ENCODE measurements around the gene TAC4. TPM values are rescaled to one million over a fixed set of nuclear protein-coding genes. Genes with fewer than 3 reads are reported as not detected.

TAC4 gene
- total and polyA plus RNA-seq, 2 of the 13 experiments (the other 11 are each of a cell fraction or from before 2014, with no cell fraction given): not detected

DNA sequence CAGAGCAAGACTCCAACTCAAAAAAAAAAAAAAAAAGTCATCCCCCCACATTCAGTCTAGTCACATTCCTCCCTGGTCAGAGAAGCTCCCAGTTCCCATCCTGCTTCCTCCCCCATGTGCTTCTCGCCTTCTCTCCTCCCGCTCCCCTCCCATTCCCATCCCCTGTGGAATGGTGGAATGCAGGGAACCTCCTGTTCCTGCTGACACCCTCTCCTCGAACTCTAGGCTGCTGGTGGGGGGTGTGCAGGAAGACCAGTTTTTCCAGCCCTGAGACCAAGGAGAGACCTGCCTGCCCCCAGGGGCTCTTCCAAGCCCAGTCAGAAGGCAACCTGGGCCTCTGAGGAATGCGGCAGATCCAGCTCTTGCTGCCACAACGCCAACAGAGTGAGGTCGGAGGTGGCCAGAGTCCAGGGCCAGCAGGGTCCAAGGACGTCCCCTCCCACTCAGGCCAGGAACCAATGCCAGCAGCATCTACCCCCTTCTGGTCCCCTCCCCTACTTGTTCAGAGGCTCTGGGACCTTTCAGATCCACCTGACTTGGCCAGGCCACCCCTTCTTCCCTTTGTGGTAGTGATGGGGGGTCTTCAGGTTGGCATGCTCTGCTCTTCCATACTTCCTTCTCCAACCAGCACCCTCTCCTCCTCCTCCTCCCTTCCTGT, 39.3 kb upstream of the TAC4 start (continued):
- no peak for TF ChIP-seq ZNF317 (CRISPR knock-in tag; IDR thresholded peaks at IDR 0.05)
- peak; percentile 64; the same call in 1 of the 2 replicates for TF ChIP-seq CREM (IDR thresholded peaks at IDR 0.05)
- no peak for TF ChIP-seq CREM (CRISPR knock-in tag; IDR thresholded peaks at IDR 0.05)
- TF ChIP-seq ETV6 (CRISPR knock-in tag; conservative IDR thresholded peaks at IDR 0.05): no peak
- no peak for TF ChIP-seq ZNF703 (CRISPR knock-in tag; IDR thresholded peaks at IDR 0.05; ENCODE audit: borderline replicate concordance)
- no peak for TF ChIP-seq ZFP36L2 (CRISPR knock-in tag; IDR thresholded peaks at IDR 0.05)
- no peak for TF ChIP-seq ZNF230 (CRISPR knock-in tag; IDR thresholded peaks at IDR 0.05)
- TF ChIP-seq ZNF44 (CRISPR knock-in tag; IDR thresholded peaks at IDR 0.05): no peak
- no peak for TF ChIP-seq FOXP1 (IDR thresholded peaks at IDR 0.05)
- peak; percentile 28; the same call in 1 of the 2 replicates for TF ChIP-seq FOXP1 (CRISPR knock-in tag; IDR thresholded peaks at IDR 0.05)
- no peak for TF ChIP-seq PCBP1 (IDR thresholded peaks at IDR 0.05; ENCODE audit: borderline replicate concordance, low read depth, low read length)
- TF ChIP-seq ZBTB37 (CRISPR knock-in tag; IDR thresholded peaks at IDR 0.05): no peak
- peak; percentile 54 for TF ChIP-seq TAF1 (CRISPR knock-in tag; IDR thresholded peaks at IDR 0.05)
- no peak for TF ChIP-seq ATF7-NPFF (CRISPR knock-in tag; IDR thresholded peaks at IDR 0.05; ENCODE audit: low read depth)
- no peak for TF ChIP-seq RFX5 (IDR thresholded peaks at IDR 0.05; ENCODE audit: low read depth, low read length)
- no peak for TF ChIP-seq ZBTB21 (CRISPR knock-in tag; IDR thresholded peaks at IDR 0.05)
- TF ChIP-seq ELF4 (CRISPR knock-in tag; IDR thresholded peaks at IDR 0.05; ENCODE audit: borderline replicate concordance): no peak
- no peak for TF ChIP-seq ZNF367 (CRISPR knock-in tag; IDR thresholded peaks at IDR 0.05; ENCODE audit: borderline replicate concordance)
- peak; percentile 40 for TF ChIP-seq SKI (IDR thresholded peaks at IDR 0.05; ENCODE audit: partially characterized antibody)
- TF ChIP-seq HNRNPL (IDR thresholded peaks at IDR 0.05; ENCODE audit: low read depth, low read length): 0 out of 2 replicates have a peak, but pooled peaks have one; percentile 30
- no peak for TF ChIP-seq RBM39 (IDR thresholded peaks at IDR 0.05; ENCODE audit: low read depth, low read length, poor library complexity, severe bottlenecking)
- peak; percentile 78; the same call in 1 of the 2 replicates for TF ChIP-seq ZNF232 (CRISPR knock-in tag; IDR thresholded peaks at IDR 0.05; ENCODE audit: borderline replicate concordance)
- TF ChIP-seq ZNF75D (CRISPR knock-in tag; IDR thresholded peaks at IDR 0.05; ENCODE audit: borderline replicate concordance): no peak
- no peak for TF ChIP-seq MLLT10 (CRISPR knock-in tag; IDR thresholded peaks at IDR 0.05)
- TF ChIP-seq NFE2L1 (CRISPR knock-in tag; IDR thresholded peaks at IDR 0.05; ENCODE audit: borderline replicate concordance): no peak
- TF ChIP-seq, protein P1, sequence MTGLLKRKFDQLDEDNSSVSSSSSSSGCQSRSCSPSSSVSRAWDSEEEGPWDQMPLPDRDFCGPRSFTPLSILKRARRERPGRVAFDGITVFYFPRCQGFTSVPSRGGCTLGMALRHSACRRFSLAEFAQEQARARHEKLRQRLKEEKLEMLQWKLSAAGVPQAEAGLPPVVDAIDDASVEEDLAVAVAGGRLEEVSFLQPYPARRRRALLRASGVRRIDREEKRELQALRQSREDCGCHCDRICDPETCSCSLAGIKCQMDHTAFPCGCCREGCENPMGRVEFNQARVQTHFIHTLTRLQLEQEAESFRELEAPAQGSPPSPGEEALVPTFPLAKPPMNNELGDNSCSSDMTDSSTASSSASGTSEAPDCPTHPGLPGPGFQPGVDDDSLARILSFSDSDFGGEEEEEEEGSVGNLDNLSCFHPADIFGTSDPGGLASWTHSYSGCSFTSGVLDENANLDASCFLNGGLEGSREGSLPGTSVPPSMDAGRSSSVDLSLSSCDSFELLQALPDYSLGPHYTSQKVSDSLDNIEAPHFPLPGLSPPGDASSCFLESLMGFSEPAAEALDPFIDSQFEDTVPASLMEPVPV (CRISPR knock-in tag; IDR thresholded peaks at IDR 0.05): peak; percentile 53; the same call in 1 of the 2 replicates
- TF ChIP-seq ZNF124 (CRISPR knock-in tag; IDR thresholded peaks at IDR 0.05): peak; percentile 59; the same call in 1 of the 2 replicates
- no peak for TF ChIP-seq ZEB1 (IDR thresholded peaks at IDR 0.05; ENCODE audit: insufficient replicate concordance, low read depth)

Data from HepG2 (cell line).